Activated T-cell treated with anti-CD3 and anti-CD28 coated beads, Interleukin-2, amount 50 U/mL, for 72 hours (primary cell): ENCODE measurements around the gene UQCRHL. TPM values are rescaled to one million over a fixed set of nuclear protein-coding genes. Genes with fewer than 3 reads are reported as not detected.

Source experiments
- ATAC-seq, 2 donors: fragments of 150-1000 bp; cut with Tn5 transposase; replicated peaks in 1 of 2; 2 replicates each; pipeline ENCODE4 v1.10.0; 2021; ENCODE audit warnings: moderate library complexity in 2 of 2, mild to moderate bottlenecking in 1 of 2
- DNase-seq, 2 donors: peaks; one replicate each; pipeline ENCODE4 v3.0.0; 2021 to 2022; ENCODE audit warnings: mixed read lengths in 1 of 2
- H3K27ac Mint-ChIP-seq: one replicate; pipeline ENCODE4 v1.8.0; 2022; ENCODE audit warnings: mild to moderate bottlenecking, moderate library complexity, mixed read lengths
- H3K27me3 Mint-ChIP-seq: one replicate; pipeline ENCODE4 v1.8.0; 2022; ENCODE audit warnings: low read depth, mixed read lengths
- H3K36me3 Mint-ChIP-seq, 2 donors: one replicate each; pipeline ENCODE4 v1.8.0; 2022; ENCODE audit warnings: mixed read lengths in 2 of 2, mild to moderate bottlenecking in 1 of 2; ENCODE audit not compliant: insufficient read depth in 2 of 2
- H3K4me1 Mint-ChIP-seq: one replicate; pipeline ENCODE4 v1.8.0; 2022; ENCODE audit warnings: low read depth, mixed read lengths
- H3K4me3 Mint-ChIP-seq, 2 donors: one replicate each; pipeline ENCODE4 v1.8.0; 2022; ENCODE audit warnings: mild to moderate bottlenecking in 2 of 2, mixed read lengths in 2 of 2, moderate library complexity in 2 of 2
- H3K9me3 Mint-ChIP-seq, 2 donors: one replicate each; pipeline ENCODE4 v1.8.0; 2022; ENCODE audit warnings: mixed read lengths in 2 of 2
- total RNA-seq, 2 donors: library from RNA; stranded (reverse); gene quantifications; one replicate each; pipeline ENCODE4 v1.2.3, GENCODE V29; 2022

UQCRHL gene
- total RNA-seq, 2 donors from 2014 or later: 2.2 to 2.9 TPM

- Mint-ChIP-seq H3K4me1 (no peaks in the 10 kb centered on the region), H3K4me3 (no peak overlapping the region), H3K27ac (no peak overlapping the region), H3K27me3 (peaks cover 11% of the 10 kb centered on the region), H3K36me3 (no peaks in the 10 kb centered on the region), H3K9me3 (no peaks in the 10 kb centered on the region)
- DNase-seq (no peak), ATAC-seq (no peak)
Measured at GRCh38 chr1:15768388-15768787, 39.1 kb downstream of the UQCRHL start.

DNA sequence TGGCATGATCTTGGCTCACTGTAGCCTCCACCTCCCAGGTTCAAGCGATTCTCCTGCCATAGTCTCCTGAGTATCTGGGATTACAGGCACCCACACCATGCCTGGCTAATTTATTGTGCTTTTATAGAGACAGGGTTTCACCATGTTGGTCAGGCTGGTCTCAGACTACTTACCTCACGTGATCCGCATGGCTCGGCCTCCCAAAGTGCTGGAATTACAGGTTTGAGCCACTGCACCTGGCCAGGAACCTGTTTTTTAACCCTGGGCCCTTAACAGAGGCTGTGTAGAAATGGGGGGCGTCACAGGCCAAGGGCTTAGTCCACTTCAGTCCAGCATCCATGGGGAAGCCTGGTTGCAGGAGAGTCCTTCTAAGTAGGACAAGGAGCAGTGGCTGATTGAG, 39.5 kb downstream of the UQCRHL start:
- no peak for ATAC-seq
- DNase-seq: no peak
- no peak overlapping the region for H3K4me3 Mint-ChIP-seq

DNA sequence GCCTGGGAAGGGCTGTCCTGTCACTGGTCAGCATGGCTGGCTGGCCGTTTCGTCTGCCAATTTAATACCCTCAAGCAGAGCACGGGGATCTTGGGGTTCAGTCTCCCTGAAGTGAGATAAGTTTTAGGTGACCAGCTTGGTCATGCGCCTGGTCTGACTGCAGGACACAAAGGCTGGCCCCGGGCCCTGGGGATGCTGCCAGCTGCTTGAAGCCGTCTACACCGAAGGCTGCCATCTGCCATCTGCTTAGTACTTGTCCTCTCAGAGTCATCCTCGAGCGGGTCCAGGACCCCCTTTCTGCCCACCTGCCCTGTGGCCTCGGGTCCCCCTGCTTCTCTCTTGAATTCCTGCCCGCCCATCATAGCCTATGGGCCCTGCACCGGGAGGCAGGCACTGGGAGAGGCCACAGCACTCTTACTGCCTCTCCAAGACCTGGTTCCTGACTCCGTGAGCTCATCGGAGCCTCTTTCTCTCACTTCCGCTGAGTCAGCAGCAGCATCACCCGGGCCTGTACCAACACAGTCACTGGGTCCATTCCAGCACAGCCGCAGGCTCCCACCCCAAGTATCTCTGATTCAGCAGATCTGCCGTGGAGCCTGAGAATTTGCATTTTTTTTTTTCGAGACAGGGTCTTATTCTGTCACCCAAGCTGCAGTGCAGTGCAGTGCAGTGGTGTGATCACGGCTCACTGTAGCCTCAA, 41.8 kb downstream of the UQCRHL start:
- ATAC-seq: no peak
- no peaks in the 10 kb centered on the region for H3K9me3 Mint-ChIP-seq
- H3K36me3 Mint-ChIP-seq: no peaks in the 10 kb centered on the region
- H3K4me3 Mint-ChIP-seq: no peak overlapping the region
- DNase-seq: no peak
- peaks cover 12% of the 10 kb centered on the region for H3K27me3 Mint-ChIP-seq
- no peaks in the 10 kb centered on the region for H3K4me1 Mint-ChIP-seq
- H3K27ac Mint-ChIP-seq: no peak overlapping the region

More for the DNA sequence above, 39.5 kb downstream of the UQCRHL start:
- peaks cover 11% of the 10 kb centered on the region for H3K27me3 Mint-ChIP-seq
- no peaks in the 10 kb centered on the region for H3K9me3 Mint-ChIP-seq
- no peak overlapping the region for H3K27ac Mint-ChIP-seq
- H3K4me1 Mint-ChIP-seq: no peaks in the 10 kb centered on the region
- no peaks in the 10 kb centered on the region for H3K36me3 Mint-ChIP-seq

DNA sequence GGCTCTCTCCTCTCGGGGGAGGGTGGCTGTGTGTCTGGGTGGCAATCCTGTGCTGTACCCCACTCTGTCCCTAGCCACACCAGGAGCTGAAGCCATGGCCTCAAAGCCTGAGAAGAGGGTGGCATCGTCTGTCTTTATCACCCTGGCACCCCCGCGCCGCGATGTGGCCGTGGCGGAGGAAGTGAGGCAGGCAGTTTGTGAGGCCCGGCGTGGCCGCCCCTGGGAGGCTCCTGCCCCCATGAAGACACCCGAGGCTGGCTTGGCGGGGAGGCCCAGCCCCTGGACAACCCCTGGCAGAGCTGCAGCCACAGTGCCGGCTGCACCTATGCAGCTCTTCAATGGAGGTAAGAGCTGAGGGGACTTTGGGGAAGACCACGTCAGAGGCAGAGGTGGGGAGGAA, 42.6 kb downstream of the UQCRHL start:
- peaks cover 15% of the 10 kb centered on the region for H3K27me3 Mint-ChIP-seq
- DNase-seq (no peak), ATAC-seq (no peak)
- no peak overlapping the region for H3K4me3 Mint-ChIP-seq
- H3K27ac Mint-ChIP-seq: no peak overlapping the region
- H3K36me3 Mint-ChIP-seq: no peaks in the 10 kb centered on the region
- no peaks in the 10 kb centered on the region for H3K9me3 Mint-ChIP-seq
- no peaks in the 10 kb centered on the region for H3K4me1 Mint-ChIP-seq

- Mint-ChIP-seq H3K9me3 (no peaks in the 10 kb centered on the region), H3K4me1 (no peaks in the 10 kb centered on the region), H3K36me3 (no peaks in the 10 kb centered on the region), H3K4me3 (no peak overlapping the region), H3K27ac (no peak overlapping the region), H3K27me3 (peaks cover 20% of the 10 kb centered on the region)
- ATAC-seq (no peak), DNase-seq (no peak)
Measured at GRCh38 chr1:15764269-15764764, 43.1 kb downstream of the UQCRHL start.

DNA sequence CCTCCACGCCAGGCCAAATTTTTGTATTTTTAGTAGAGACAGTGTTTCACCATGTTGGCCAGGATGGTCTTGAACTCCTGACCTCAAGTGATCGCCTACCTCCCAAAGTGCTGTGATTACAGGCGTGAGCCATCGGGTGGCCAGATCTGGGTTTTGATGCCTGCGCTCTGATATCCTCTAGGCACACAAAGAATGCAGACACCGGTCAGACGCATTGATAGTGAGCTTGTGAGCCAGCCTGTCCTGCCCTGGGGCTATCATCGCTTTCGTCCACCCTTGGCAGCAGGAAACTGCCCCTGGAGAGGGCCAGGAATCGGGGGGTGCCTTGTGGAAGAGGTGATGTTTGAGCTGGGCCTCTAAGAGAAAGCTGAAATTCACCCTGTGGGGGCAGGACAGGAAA, 44.9 kb downstream of the UQCRHL start:
- Mint-ChIP-seq H3K9me3 (no peaks in the 10 kb centered on the region), H3K36me3 (no peaks in the 10 kb centered on the region), H3K27me3 (peaks cover 21% of the 10 kb centered on the region), H3K4me1 (no peaks in the 10 kb centered on the region), H3K4me3 (no peak overlapping the region), H3K27ac (no peak overlapping the region)
- ATAC-seq (no peak), DNase-seq (no peak)

DNA sequence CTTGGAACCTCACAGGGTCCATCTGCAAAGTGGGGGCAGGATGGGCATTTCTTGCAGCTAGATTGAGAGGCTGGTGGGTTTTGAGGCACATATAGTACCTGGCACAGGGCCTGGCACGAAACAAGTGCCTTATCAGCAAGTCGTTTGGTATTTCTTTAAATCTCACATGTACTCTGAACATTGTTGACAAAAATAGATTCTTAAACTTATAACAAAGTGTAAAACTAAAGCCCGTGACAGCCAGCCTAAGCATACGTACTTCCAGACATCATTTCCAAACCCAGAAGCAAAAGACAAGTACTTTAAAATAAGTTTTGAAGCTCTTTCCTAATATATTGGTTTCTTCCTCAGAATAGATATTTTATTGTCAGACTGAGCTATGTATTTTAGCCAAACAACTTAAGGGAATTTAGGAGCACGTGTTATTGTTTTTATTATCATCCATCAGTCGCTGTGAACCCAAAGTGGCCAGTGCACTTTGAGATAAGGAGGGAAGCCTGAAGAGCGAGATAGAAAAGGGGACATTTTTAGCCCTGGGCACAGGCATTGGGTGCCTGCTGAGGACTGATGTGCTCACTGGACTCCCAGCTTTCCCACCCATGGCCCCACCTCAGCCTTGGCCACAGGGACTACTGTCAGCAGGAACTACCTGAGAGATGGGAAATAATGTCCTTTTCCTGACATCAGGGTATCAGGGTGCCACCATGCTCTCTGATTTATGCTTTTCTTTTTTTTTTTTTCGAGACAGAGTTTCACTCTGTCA, 45.9 kb downstream of the UQCRHL start:
- Mint-ChIP-seq H3K36me3 (no peaks in the 10 kb centered on the region), H3K27ac (no peak overlapping the region), H3K4me1 (peaks cover 2% of the 10 kb centered on the region), H3K4me3 (no peak overlapping the region), H3K27me3 (peaks cover 31% of the 10 kb centered on the region), H3K9me3 (no peaks in the 10 kb centered on the region)
- DNase-seq (no peak), ATAC-seq (no peak)

GRCh38 chr1:15760520-15761211, 46.8 kb downstream of the UQCRHL start:
- H3K27ac Mint-ChIP-seq: no peak overlapping the region
- H3K36me3 Mint-ChIP-seq: no peaks in the 10 kb centered on the region
- ATAC-seq (no peak), DNase-seq (no peak)
- peaks cover 8% of the 10 kb centered on the region for H3K4me1 Mint-ChIP-seq
- H3K4me3 Mint-ChIP-seq: no peak overlapping the region
- no peaks in the 10 kb centered on the region for H3K9me3 Mint-ChIP-seq
- peaks cover 39% of the 10 kb centered on the region for H3K27me3 Mint-ChIP-seq

- peaks cover 46% of the 10 kb centered on the region for H3K27me3 Mint-ChIP-seq
- peaks cover 8% of the 10 kb centered on the region for H3K4me1 Mint-ChIP-seq
- H3K27ac Mint-ChIP-seq: no peak overlapping the region
- H3K4me3 Mint-ChIP-seq: peak overlapping the region; percentile 24 to 63
- H3K36me3 Mint-ChIP-seq: no peaks in the 10 kb centered on the region
- no peaks in the 10 kb centered on the region for H3K9me3 Mint-ChIP-seq
- ATAC-seq (peak; percentile 48 to 53), DNase-seq (no peak)
Measured at GRCh38 chr1:15758953-15759661, 48.3 kb downstream of the UQCRHL start.

- H3K4me3 Mint-ChIP-seq: peak within 1 kb of the TSS; percentile 57 to 63
Measured at GRCh38 chr1:15758343-15758931, 49.0 kb downstream of the UQCRHL start, which contains the start of gene FBLIM1. TSS of gene FBLIM1 (plus strand) at chr1:15758795. CDS start at chr1:15764984, 6,189 bp downstream.

DNA sequence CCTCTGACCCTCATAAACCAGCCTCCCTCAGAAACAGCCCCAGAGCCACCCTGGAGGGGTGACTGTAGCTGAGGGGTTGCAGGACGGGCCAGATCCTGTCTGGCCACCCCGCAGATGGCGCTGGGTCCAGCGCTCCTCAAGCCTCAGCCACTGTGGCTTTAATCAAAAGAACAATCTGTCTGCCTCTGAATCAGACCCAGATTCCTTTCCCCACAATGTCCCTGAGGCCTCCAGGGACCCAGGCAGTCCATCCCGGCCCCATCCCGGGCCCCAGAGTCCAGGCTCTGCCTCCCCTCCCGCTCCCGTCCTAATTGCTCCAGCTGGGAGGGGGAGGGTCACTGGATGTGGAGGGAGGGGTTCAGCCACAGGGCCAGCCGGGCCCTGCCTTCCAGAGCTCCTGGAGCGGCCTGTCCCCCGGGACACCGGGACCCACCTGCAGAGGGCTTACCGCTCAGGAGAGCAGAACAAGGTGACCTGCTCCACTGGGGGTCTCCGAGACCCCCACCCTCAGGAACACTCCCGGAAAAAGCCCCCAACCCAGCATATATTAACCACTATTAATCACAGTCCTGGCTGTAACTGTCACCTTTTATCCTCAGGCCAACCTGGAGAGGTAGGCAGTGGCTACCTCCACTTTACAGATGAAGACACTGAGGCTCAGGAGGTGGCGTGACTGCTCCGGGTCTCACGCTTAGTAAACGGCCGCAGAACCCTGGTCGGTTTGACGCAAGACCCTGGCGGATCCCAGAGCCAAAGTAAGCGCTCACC, 49.7 kb downstream of the UQCRHL start:
- H3K27me3 Mint-ChIP-seq: peaks cover 51% of the 10 kb centered on the region
- H3K36me3 Mint-ChIP-seq: no peaks in the 10 kb centered on the region
- H3K4me3 Mint-ChIP-seq: peak overlapping the region; percentile 55 to 57
- DNase-seq (no peak), ATAC-seq (no peak)
- H3K4me1 Mint-ChIP-seq: peaks cover 8% of the 10 kb centered on the region
- no peak overlapping the region for H3K27ac Mint-ChIP-seq
- no peaks in the 10 kb centered on the region for H3K9me3 Mint-ChIP-seq

More at GRCh38 chr1:15758343-15758931, 49.0 kb downstream of the UQCRHL start, which contains the start of gene FBLIM1:
- H3K4me1 Mint-ChIP-seq: peaks cover 8% of the 10 kb centered on the region
- no peak within 1 kb of the TSS for H3K27ac Mint-ChIP-seq
- H3K9me3 Mint-ChIP-seq: no peaks in the 10 kb centered on the region
- H3K27me3 Mint-ChIP-seq: peaks cover 47% of the 10 kb centered on the region
- ATAC-seq: peak; percentile 34 to 52
- DNase-seq: no peak
- H3K36me3 Mint-ChIP-seq: no peaks in the 10 kb centered on the region
